Measurements from ENCODE around the gene EML2.

EML2 gene

GRCh38 chr19:45645068-45645630 lies 6.0 kb upstream of the EML2 start:
- peak overlapping the region; percentile 63 for H3K4me3 ChIP-seq (ENCODE audit: low read depth, low read length)
- CTCF ChIA-PET: interaction anchor here (0.7 to 6.3 kb wide), 14 partner anchors 14 to 205 kb away, joined by 3 to 67 read pairs (median 4); partner anchors contain the start of gene QPCTL
- POLR2A ChIA-PET: interaction anchor here (1.0 kb wide), 2 partner anchors 38 to 61 kb away, joined by 4 to 5 read pairs; no protein-coding TSS in a partner anchor
- TF ChIP-seq, protein P1, sequence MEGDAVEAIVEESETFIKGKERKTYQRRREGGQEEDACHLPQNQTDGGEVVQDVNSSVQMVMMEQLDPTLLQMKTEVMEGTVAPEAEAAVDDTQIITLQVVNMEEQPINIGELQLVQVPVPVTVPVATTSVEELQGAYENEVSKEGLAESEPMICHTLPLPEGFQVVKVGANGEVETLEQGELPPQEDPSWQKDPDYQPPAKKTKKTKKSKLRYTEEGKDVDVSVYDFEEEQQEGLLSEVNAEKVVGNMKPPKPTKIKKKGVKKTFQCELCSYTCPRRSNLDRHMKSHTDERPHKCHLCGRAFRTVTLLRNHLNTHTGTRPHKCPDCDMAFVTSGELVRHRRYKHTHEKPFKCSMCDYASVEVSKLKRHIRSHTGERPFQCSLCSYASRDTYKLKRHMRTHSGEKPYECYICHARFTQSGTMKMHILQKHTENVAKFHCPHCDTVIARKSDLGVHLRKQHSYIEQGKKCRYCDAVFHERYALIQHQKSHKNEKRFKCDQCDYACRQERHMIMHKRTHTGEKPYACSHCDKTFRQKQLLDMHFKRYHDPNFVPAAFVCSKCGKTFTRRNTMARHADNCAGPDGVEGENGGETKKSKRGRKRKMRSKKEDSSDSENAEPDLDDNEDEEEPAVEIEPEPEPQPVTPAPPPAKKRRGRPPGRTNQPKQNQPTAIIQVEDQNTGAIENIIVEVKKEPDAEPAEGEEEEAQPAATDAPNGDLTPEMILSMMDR (IDR thresholded peaks at IDR 0.05; ENCODE audit: insufficient read depth, low read length, missing control alignments): no peak
- no peak for DNase-seq (ENCODE audit: low read depth, low spot score)

DNA sequence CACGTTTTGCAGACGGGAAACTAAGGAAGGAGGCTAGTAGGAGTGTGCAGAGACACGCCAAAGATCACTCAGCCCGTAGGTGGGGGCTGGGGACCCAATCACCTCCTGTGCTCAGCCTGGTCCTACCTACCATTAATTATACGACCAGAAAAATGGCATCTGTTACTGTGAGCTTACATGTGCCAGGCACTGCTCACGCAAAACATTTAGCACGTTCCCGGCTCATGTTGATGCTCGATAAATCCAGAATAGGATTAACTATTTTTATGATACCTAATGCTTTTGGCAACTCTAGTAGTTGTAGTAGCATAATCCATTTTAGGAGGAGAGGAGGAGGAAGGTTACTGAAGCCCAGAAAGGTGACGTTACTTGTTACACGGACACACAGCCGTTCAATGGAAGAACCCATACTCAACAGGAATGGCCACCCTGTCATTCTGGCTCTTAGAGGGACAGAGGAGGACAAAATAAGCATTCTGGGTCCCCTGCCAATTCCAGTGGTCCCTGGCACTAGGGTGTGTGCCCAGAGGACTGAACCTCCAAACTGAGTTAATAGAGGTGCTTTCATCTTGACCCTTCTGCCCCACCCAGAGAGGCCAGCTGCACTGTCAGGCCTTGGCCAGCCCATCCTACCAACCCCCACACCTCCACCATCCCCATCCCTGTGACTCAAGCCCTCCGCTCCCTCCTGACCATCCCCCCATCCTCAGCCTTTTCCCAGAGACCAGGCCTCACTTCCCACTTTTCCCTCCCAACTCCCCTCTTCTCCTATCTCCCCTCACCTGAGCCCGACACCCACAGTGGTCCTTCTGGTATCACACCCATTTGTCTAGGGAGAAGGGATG lies 5.0 kb upstream of the EML2 start:
- CTCF ChIA-PET: interaction anchor here (0.6 to 6.7 kb wide), 18 partner anchors 12 to 229 kb away, joined by 3 to 86 read pairs (median 11); partner anchors contain the start of genes RTN2 and SNRPD2
- POLR2A ChIA-PET: no interaction called here
- H3K4me3 ChIP-seq (ENCODE audit: low read depth, low read length): no peak overlapping the region
- TF ChIP-seq, protein P1 (IDR thresholded peaks at IDR 0.05; ENCODE audit: insufficient read depth, low read length, missing control alignments): no peak
- no peak for DNase-seq (ENCODE audit: low read depth, low spot score)

DNA sequence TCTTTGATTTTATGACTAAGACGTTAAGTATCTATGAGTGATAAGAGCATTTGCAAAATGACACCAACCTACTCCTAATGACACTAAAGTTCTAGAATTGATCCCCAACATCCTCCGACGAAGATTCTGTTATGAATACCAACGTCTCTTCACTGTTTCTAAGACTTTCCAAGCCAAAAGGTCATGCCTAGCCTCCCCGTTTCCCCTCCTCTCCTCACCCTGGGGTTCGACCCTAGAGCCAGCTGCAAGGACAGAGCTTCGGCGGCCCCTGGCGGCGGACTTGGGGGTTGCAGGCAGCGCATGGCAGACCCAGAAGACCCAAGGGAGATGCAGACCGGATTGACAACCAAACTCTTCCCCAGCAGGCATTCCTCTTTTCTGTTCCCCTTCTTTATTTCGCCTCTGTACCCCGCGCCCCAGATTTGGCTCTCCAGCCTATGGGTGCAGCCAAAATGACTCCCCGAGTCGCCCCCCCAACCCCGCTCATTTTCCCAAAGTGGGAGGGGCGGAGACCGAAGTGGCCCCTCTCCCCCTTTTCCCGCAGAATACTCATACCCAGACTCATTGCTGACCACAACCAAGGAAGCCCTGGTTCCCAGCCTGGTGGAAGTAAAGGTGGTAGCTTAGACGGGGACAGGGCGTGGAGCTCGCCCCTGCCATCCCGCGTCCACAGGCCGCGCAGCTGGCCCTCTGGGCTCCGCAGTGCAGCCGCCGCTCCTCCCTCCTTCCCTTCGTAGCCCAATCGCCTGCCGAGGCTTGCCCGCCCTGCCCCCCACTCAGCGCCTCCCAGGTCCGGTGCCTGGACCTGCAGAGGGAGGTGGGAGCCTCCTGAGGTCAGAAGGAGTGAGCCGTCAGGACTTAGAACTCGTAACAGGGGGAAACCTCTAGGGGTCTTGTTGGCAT lies 4.1 kb upstream of the EML2 start:
- CTCF ChIA-PET: interaction anchor here (0.6 to 6.7 kb wide), 38 partner anchors 12 to 228 kb away, joined by 3 to 86 read pairs (median 7); partner anchors contain the start of genes OPA3, PPM1N, QPCTL and SNRPD2
- no peak for DNase-seq (ENCODE audit: low read depth, low spot score)
- peak overlapping the region; percentile 25; the same call in 1 of the 2 replicates for H3K4me3 ChIP-seq (ENCODE audit: low read depth, low read length)
- POLR2A ChIA-PET: no interaction called here
- TF ChIP-seq, protein P1 (IDR thresholded peaks at IDR 0.05; ENCODE audit: insufficient read depth, low read length, missing control alignments): peak; percentile 99

DNA sequence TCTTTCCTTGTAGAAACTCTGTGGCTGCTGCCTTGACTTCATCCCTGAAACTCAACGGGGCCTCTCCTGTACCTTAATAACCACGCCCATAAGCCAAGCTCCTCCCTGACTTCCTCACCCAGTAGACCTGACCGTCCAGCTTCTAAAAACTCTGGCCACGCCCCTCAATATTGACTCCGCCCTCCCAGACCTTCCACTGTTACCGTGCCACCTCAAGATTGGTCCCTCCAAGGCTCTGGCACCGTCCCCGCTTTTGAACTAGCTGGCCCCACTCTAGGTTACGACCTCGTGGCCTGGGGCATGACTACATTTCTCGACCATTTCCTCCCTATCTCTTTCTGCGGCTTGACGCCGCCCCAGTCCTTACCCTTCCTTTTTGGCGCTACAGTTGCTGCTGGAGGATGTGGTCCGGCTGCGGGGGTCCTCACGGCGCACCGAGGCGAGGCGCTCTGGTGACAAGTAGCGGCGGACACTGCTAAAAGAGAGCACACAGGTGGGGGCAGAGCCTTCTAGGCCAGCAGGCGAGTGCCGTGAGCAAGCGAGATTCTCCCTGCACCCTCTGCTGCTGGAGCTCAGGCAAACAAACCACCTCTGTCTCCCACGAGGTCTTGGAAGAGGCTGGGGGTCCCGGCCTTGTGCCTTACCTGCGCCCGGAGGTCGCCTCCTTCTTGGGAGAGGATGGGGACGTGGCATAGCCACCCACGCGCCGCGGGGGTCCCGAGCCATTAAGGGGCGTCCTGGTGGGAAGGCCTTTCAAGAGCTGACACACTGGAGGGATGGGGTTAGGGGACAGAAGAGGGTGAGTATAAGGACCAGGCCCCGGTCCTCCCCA lies 2.3 kb upstream of the EML2 start:
- POLR2A ChIA-PET: interaction anchor here (0.7 to 1.4 kb wide), 8 partner anchors 9 to 156 kb away, joined by 3 to 5 read pairs (median 3); no protein-coding TSS in a partner anchor
- CTCF ChIA-PET: interaction anchor here (0.6 to 6.7 kb wide), 46 partner anchors 11 to 215 kb away, joined by 3 to 86 read pairs (median 6); partner anchors contain the start of genes OPA3, QPCTL, SNRPD2 and VASP
- TF ChIP-seq, protein P1 (IDR thresholded peaks at IDR 0.05; ENCODE audit: insufficient read depth, low read length, missing control alignments): no peak
- no peak for DNase-seq (ENCODE audit: low read depth, low spot score)
- H3K4me3 ChIP-seq (ENCODE audit: low read depth, low read length): peak overlapping the region; percentile 52

DNA sequence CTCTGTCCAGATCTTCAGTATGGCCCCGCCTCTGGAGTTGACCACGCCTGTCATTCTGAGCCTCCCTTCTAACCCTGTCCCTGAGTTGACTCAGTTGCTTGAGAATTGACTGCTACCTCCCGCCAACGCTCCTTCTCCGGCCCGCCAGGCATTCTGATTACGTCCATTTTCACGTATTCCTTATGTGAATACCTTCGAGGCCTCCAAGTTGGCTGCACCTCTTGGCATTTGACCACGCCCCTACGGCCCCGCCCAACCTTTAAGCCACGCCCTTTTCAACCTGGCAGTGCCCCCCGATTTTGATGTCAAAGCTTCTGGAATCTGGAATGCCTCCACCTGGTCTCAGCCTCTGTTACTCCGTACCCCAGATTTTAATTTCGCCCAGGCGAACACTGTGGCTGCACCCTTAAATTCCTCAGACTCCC lies 1.7 kb upstream of the EML2 start:
- POLR2A ChIA-PET: interaction anchor here (0.7 to 1.1 kb wide), 3 partner anchors 10 to 155 kb away, joined by 3 to 4 read pairs (median 3); no protein-coding TSS in a partner anchor
- TF ChIP-seq, protein P1 (IDR thresholded peaks at IDR 0.05; ENCODE audit: insufficient read depth, low read length, missing control alignments): no peak
- H3K4me3 ChIP-seq (ENCODE audit: low read depth, low read length): peak overlapping the region; percentile 52; the same call in 1 of the 2 replicates
- DNase-seq (ENCODE audit: low read depth, low spot score): no peak
- CTCF ChIA-PET: interaction anchor here (0.6 to 6.7 kb wide), 19 partner anchors 10 to 201 kb away, joined by 3 to 86 read pairs (median 9); partner anchors contain the start of gene QPCTL

All from AG04449 (cell line).